Activated CD4-positive, alpha-beta memory T cell treated with anti-CD3 and anti-CD28 coated beads for 36 hours (primary cell): ENCODE data around the gene CADM1. TPM values are rescaled to one million over a fixed set of nuclear protein-coding genes. Genes with fewer than 3 reads are reported as not detected.

Source experiments
- CTCF ChIA-PET: fragments of 350-600 bp; sonication (Branson Sonifier 250); formaldehyde crosslinking; loops from one replicate; lab custom pipeline; 2021; ENCODE audit warnings: antibody characterized with exemption, inconsistent platforms; lab: Charles Lee
- POLR2A ChIA-PET: fragments of 350-600 bp; sonication (Branson Sonifier 250); formaldehyde crosslinking; loops from one replicate; lab custom pipeline; 2021; ENCODE audit warnings: antibody characterized with exemption; lab: Charles Lee
- DNase-seq: peaks from one replicate; pipeline ENCODE4 v3.0.0-alpha.2; 2020
- H3K27ac Mint-ChIP-seq: one replicate; pipeline ENCODE4 v1.8.0; 2021; ENCODE audit warnings: mixed read lengths
- H3K27me3 Mint-ChIP-seq: one replicate; pipeline ENCODE4 v1.8.0; 2021; ENCODE audit warnings: mixed read lengths
- H3K36me3 Mint-ChIP-seq: one replicate; pipeline ENCODE4 v1.8.0; 2021; ENCODE audit warnings: mixed read lengths
- H3K4me1 Mint-ChIP-seq: one replicate; pipeline ENCODE4 v1.8.0; 2021; ENCODE audit warnings: low read depth, mixed read lengths
- H3K4me3 Mint-ChIP-seq: one replicate; pipeline ENCODE4 v1.8.0; 2021; ENCODE audit warnings: mild to moderate bottlenecking, mixed read lengths
- H3K9me3 Mint-ChIP-seq: one replicate; pipeline ENCODE4 v1.8.0; 2021; ENCODE audit warnings: mixed read lengths
- intact Hi-C: fragments of 100-400 bp; cut with micrococcal nuclease; formaldehyde crosslinking; loops from one replicate; pipeline ENCODE4 v1.15.1; 2023
- total RNA-seq, 2 experiments: library from RNA; stranded (reverse); gene quantifications; one replicate each; pipeline ENCODE4 v1.2.3, GENCODE V29; 2021

CADM1 gene
- total RNA-seq, 2 experiments from 2014 or later: 0.95 to 1.5 TPM

DNA sequence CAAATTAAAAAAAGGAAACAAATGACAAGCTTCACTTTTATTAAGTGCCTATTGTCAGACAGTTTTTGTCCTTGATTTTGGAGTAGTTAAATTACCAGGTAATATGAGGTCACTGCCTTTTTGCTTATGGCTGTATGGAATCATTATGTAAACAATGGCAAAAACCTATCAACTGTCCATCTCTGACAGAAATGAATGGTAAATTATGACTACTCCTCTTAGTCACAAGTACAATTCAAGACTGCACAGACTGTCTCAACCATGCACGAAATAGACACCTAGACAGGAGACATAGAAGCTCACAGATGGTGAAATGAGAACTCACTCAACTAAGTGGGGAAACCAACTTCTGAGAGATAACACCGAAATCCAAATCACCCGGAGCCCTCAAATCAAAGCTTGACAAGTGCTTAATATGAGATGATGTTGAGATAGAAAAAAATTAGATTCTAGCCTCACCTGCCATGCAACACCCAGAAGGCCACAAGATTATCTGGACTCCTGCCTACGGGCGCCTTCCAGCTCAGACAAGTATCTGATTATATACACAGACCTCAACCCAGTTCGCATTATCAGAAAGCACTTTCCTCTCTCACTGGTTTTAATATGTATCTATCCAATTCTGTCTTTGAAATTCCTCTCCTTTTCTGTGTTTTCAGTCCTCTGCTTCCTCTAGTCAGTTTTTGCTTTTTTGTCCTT is 199.3 kb downstream of the CADM1 start:
- H3K9me3 Mint-ChIP-seq: no peaks in the 10 kb centered on the region
- intact Hi-C loops: no loop called here
- H3K4me3 Mint-ChIP-seq: no peak overlapping the region
- DNase-seq: no peak
- no peaks in the 10 kb centered on the region for H3K27me3 Mint-ChIP-seq
- ChIA-PET POLR2A (no interaction called here), CTCF (no interaction called here)
- H3K4me1 Mint-ChIP-seq: no peaks in the 10 kb centered on the region
- H3K36me3 Mint-ChIP-seq: no peaks in the 10 kb centered on the region
- no peak overlapping the region for H3K27ac Mint-ChIP-seq

DNA sequence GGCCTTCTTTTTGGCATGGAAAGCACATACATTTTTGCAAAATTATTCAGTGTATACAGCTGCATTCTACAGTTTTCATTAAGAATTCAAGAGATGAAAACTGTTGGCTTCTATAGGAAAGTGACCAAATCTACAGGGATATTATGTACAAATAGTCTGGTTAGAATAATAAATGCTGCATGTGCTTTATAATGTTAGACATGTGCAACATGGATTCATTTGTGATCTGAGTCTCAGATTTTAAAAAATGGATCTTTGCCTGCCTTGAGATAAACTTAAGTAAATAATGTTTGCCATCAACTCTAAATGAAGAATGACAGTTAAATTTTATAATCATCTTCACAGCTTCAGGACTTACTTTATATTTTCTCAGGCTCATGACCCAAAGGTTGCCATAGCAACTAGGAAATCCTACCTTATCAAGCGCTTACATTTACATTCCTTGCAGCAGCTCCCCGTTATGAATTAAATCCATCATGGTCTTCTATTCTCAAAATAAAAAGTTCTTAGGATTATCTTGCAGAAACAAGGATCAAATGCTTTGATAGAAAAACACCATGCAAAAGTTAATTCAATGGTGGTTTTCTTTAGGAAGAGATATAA is 200.2 kb downstream of the CADM1 start:
- Mint-ChIP-seq H3K27ac (no peak overlapping the region), H3K36me3 (no peaks in the 10 kb centered on the region), H3K9me3 (no peaks in the 10 kb centered on the region), H3K4me3 (no peak overlapping the region), H3K4me1 (no peaks in the 10 kb centered on the region), H3K27me3 (no peaks in the 10 kb centered on the region)
- ChIA-PET POLR2A (no interaction called here), CTCF (no interaction called here)
- intact Hi-C loops: no loop called here
- DNase-seq: no peak

DNA sequence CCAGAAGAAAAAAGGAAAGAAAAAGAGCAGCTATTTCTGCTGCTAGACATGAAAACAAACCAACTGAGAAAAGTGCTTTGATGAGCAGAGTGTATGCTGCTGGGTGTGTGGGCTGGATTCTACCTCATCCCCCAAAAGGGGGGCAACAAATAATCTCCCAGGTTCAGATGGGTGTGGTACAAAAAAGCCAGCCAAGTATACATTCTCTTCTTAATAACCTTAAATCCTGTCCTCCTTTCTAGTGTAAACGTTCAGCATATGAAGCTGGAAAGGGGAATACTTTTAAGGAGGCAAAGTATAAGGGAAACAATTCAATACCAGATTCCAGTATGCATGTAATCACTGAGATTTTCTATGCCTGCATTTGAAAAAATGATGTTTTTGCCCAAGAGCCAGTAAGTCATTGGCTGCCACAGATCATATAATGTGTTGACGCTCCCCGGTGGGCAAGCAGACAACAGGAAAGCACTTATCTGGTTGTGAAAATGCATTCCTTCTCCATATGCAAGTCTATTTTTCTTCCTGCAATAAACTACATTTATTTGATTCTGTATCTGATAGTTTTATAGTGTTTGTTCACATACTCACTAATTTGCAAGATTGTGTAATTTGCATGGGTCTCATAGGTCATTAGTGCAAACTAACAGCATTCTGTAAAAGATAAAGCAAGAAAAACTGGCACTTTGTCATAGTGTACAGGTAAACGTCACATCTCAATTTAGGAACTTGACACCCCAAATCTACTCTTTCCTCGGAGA is 201.1 kb downstream of the CADM1 start:
- intact Hi-C loops: no loop called here
- DNase-seq: no peak
- Mint-ChIP-seq H3K9me3 (no peaks in the 10 kb centered on the region), H3K4me1 (no peaks in the 10 kb centered on the region), H3K4me3 (no peak overlapping the region), H3K36me3 (no peaks in the 10 kb centered on the region), H3K27ac (no peak overlapping the region), H3K27me3 (peaks cover 2% of the 10 kb centered on the region)
- ChIA-PET CTCF (no interaction called here), POLR2A (no interaction called here)

DNA sequence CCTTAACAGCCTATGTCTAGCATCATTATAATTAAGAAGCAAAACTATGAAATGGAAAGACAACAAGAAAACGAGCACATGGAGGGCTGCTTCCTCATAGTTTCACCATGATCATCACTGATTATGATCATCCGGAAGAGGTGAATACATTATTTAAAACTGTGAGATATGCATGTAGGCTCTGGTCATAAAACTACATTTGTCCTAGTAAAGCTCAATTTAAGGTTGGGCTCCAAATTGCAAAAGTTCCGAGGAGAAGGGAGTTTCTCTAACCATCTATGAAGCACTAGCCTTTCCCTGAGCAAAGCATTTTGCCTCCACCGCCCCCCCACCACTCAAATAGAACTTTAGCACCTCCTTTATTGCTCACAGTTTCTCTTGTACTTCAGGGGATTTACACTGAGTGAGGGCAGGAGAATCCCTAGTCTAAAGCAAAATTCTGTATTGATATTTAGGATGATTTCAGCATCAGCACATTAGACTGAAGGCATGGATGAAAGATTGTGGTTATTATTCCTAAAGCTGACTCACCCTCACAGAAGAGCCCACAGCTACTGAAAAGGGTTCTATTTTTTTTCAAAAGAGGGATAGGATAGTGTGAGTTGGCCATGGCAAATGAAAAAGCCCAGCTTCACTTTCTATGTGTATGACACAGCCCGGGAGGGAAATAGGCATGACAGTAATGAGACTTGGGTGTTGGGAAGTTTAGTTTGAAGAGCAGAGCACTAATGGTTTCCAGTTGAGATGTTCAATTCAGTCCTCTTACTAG is 203.4 kb downstream of the CADM1 start:
- Mint-ChIP-seq H3K4me3 (no peak overlapping the region), H3K27me3 (peaks cover 5% of the 10 kb centered on the region), H3K27ac (no peak overlapping the region), H3K4me1 (no peaks in the 10 kb centered on the region), H3K36me3 (no peaks in the 10 kb centered on the region), H3K9me3 (no peaks in the 10 kb centered on the region)
- no peak for DNase-seq
- CTCF ChIA-PET: no interaction called here
- POLR2A ChIA-PET: no interaction called here
- intact Hi-C loops: no loop called here

DNA sequence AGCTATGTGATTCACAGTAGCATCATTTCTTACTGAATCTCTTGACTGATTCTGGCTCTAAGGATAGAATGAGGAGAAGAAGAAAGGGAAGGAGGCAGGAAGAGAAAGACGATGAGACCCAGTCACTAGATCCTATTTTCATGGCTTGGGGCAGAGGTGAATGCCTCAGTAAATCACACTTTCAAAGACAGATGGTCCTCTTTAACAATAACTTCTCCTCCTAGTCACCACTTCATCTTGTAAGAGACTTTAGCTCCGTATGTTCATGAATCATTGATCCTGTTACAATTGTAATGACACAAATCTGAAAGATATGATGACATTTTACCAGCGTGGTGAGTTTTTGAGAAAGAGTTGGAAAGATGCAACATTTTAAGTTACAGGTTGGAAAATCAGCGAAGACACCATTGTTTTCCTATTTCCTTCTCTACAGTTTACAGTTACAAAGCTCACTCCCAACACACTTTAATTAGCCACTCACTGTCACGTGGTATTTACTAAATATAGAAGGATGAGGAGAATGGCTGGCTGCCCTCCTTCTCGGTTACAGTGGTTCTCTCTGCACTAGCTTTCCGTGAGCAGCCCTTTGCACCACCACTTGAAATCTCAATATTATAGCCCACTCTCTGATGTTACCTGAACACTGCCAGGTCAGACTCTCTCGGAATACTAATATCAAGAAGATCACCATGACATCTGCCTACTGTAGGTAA is 205.8 kb downstream of the CADM1 start:
- ChIA-PET POLR2A (no interaction called here), CTCF (no interaction called here)

DNA sequence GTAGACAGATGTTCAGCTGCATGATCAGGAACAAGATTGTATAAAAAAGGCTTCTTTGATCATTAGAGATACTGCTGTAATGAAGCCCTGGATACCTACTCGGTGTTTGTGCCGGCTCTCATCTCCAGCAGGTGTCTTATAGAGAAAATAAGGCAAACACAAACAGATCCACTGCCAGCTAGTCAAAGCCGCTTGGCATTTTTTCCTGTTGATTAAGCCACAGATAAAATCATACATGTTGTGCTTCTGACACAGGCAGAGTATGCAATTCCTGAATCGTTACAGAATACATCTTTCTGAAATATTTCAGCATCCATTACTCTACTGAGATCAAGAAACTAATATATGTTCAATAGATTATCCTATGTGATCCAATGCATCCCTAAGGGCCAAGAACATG is 206.9 kb downstream of the CADM1 start:
- Mint-ChIP-seq H3K27ac (no peak overlapping the region), H3K4me1 (no peaks in the 10 kb centered on the region), H3K27me3 (peaks cover 6% of the 10 kb centered on the region), H3K4me3 (no peak overlapping the region), H3K9me3 (no peaks in the 10 kb centered on the region), H3K36me3 (no peaks in the 10 kb centered on the region)
- POLR2A ChIA-PET: no interaction called here
- CTCF ChIA-PET: no interaction called here
- intact Hi-C loops: no loop called here
- DNase-seq: no peak

More for the DNA sequence above, 205.8 kb downstream of the CADM1 start:
- Mint-ChIP-seq H3K4me1 (no peaks in the 10 kb centered on the region), H3K4me3 (no peak overlapping the region), H3K27ac (no peak overlapping the region), H3K27me3 (peaks cover 5% of the 10 kb centered on the region), H3K36me3 (no peaks in the 10 kb centered on the region), H3K9me3 (no peaks in the 10 kb centered on the region)
- DNase-seq: no peak
- intact Hi-C loops: no loop called here

DNA sequence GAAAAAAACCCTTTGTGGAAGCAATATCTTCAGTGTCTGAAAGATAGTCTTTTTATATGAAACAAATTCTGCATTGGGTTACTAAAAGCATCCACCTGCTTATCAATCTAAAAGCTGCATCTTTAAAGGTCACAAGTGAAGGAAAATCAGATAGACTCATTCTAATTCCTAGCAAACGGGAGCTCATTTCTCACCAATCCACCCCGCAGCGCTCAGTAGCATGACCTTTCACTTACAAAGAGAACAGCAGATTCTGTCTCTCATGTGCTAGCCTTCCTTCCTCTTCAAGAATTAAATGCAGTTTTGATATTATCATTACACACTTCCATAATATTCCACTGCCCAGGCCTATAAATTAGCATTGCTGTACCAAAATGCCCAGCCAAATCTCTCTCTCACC is 212.9 kb downstream of the CADM1 start:
- Mint-ChIP-seq H3K4me1 (no peaks in the 10 kb centered on the region), H3K27ac (no peak overlapping the region), H3K27me3 (peaks cover 2% of the 10 kb centered on the region), H3K9me3 (no peaks in the 10 kb centered on the region), H3K4me3 (no peak overlapping the region), H3K36me3 (no peaks in the 10 kb centered on the region)
- intact Hi-C loops: no loop called here
- no peak for DNase-seq
- POLR2A ChIA-PET: no interaction called here
- CTCF ChIA-PET: interaction anchor here (0.5 kb wide), 1 partner anchor 936 kb away, joined by 3 read pairs; no protein-coding TSS in a partner anchor

DNA sequence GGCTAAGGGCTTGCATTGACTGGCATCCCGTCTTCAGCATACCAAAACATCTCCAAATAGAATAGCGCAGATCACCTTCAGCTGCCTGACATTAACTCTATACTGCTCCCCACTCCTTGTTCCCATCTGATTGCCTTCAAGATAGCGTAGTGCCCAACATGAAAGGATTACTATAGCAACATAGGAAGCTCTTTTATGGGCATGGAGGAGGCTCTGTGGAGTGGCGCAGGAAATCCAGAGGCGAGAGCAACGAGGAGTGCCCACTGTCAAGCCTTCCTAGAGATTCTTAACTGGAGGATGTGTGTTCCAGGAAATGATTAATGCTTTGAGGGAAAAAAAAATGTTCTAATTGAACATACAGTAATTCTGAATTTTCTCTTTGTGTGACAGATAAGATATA is 213.3 kb downstream of the CADM1 start:
- peaks cover 2% of the 10 kb centered on the region for H3K27me3 Mint-ChIP-seq
- ChIA-PET POLR2A (no interaction called here), CTCF (interaction anchor here (0.5 kb wide), 1 partner anchor 936 kb away, joined by 3 read pairs; no protein-coding TSS in a partner anchor)
- DNase-seq: no peak
- H3K9me3 Mint-ChIP-seq: no peaks in the 10 kb centered on the region
- H3K4me1 Mint-ChIP-seq: no peaks in the 10 kb centered on the region
- no peaks in the 10 kb centered on the region for H3K36me3 Mint-ChIP-seq
- intact Hi-C loops: no loop called here
- H3K4me3 Mint-ChIP-seq: no peak overlapping the region
- H3K27ac Mint-ChIP-seq: no peak overlapping the region

DNA sequence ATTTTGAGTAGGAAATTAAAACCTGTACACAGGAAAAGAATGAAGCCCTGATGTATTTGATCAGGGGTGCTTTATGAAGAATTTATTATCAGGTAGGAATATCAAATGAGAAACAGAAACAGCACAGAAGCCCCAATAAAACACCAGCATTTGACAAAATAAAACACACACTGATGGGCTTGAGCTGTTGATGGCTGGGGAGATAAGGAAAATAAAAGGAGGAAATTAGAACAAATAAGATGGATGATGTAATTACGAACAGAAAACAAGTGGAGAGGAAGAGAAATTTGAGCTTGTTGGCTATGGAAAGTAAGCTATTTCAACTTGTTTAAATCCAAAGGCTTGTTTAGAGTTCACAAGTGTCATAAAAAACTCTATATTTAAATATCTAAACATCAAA is 213.7 kb downstream of the CADM1 start:
- no peak overlapping the region for H3K4me3 Mint-ChIP-seq
- CTCF ChIA-PET: no interaction called here
- no peak overlapping the region for H3K27ac Mint-ChIP-seq
- H3K9me3 Mint-ChIP-seq: no peaks in the 10 kb centered on the region
- intact Hi-C loops: no loop called here
- no peak for DNase-seq
- peaks cover 2% of the 10 kb centered on the region for H3K27me3 Mint-ChIP-seq
- H3K4me1 Mint-ChIP-seq: no peaks in the 10 kb centered on the region
- H3K36me3 Mint-ChIP-seq: no peaks in the 10 kb centered on the region
- POLR2A ChIA-PET: no interaction called here

DNA sequence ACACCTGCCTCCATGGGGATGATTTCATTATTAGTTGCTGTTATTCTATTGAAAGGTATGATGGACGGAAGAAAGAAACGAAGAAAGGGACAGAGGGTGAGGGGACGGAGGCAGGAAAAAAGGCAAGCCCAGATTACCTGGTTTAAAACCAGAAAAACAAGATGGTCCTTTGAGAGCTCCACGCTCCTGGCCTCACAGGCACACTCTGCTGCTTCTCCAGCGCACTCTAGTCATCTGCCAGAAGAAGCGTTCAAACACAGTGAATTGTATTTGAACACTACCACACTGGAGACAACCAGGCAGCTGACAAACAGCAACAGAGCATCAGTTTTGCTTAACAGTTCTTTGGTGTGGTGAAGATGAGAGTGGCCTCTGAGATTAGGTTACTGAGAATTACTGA is 216.9 kb downstream of the CADM1 start:
- Mint-ChIP-seq H3K27ac (no peak overlapping the region), H3K36me3 (no peaks in the 10 kb centered on the region), H3K4me3 (no peak overlapping the region), H3K4me1 (no peaks in the 10 kb centered on the region), H3K9me3 (no peaks in the 10 kb centered on the region), H3K27me3 (no peaks in the 10 kb centered on the region)
- no peak for DNase-seq
- intact Hi-C loops: no loop called here
- POLR2A ChIA-PET: no interaction called here
- CTCF ChIA-PET: no interaction called here

DNA sequence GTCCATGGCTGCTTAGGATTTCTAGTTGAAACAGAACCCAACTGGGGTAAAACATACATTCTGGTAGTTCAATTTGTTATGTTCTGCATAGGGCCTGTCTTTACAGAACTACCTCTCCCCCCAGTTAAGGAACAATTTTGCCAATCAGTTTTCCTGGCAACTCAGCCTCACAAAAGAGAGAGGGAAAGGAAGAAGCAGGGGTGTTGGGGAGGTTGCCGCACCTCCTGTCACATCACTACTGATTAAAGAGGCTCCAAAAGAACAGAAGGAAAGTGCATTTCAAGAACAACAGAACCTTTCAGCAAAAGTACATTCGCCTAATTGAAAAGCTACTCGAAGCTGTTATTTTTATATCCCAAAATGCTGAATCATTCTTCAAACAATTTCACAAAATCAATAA is 217.6 kb downstream of the CADM1 start:
- ChIA-PET CTCF (no interaction called here), POLR2A (no interaction called here)
- DNase-seq: no peak
- intact Hi-C loops: no loop called here
- Mint-ChIP-seq H3K4me1 (no peaks in the 10 kb centered on the region), H3K4me3 (no peak overlapping the region), H3K27me3 (no peaks in the 10 kb centered on the region), H3K9me3 (no peaks in the 10 kb centered on the region), H3K36me3 (no peaks in the 10 kb centered on the region), H3K27ac (no peak overlapping the region)

DNA sequence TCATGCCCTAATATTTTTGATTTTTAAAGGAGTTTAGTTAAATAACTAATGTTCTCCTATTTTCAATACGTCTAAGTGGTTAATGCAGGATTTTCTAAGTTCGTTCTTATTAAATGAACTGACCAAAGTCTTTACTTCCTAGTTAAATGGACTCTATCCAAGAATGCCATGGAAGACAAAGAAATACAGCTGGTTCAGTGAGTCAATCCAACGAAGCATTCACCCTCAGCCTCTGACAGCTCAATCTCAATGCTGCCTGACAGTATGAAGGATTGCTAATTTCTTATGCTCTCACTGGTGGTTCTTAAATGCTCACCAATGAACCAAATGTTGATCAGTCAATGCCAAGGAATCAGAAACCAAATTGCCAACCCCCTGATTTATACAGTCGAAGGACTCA is 219.4 kb downstream of the CADM1 start:
- no peak for DNase-seq
- intact Hi-C loops: no loop called here
- no peaks in the 10 kb centered on the region for H3K4me1 Mint-ChIP-seq
- H3K27ac Mint-ChIP-seq: no peak overlapping the region
- no peaks in the 10 kb centered on the region for H3K27me3 Mint-ChIP-seq
- CTCF ChIA-PET: no interaction called here
- H3K36me3 Mint-ChIP-seq: no peaks in the 10 kb centered on the region
- no peak overlapping the region for H3K4me3 Mint-ChIP-seq
- H3K9me3 Mint-ChIP-seq: no peaks in the 10 kb centered on the region
- POLR2A ChIA-PET: no interaction called here
